ENCODE measurements around the gene SMYD3. TPM values are rescaled to one million over a fixed set of nuclear protein-coding genes. Genes with fewer than 3 reads are reported as not detected.
"Not testable (repeated sequence)": the region's sequence is repeated elsewhere in the genome, so short reads cannot be mapped to it uniquely, and the experiment has no call there.

The SMYD3 gene
- total and polyA plus RNA-seq, 10 donors = 12.5 to 33.1 (median 21.0) TPM

DNA sequence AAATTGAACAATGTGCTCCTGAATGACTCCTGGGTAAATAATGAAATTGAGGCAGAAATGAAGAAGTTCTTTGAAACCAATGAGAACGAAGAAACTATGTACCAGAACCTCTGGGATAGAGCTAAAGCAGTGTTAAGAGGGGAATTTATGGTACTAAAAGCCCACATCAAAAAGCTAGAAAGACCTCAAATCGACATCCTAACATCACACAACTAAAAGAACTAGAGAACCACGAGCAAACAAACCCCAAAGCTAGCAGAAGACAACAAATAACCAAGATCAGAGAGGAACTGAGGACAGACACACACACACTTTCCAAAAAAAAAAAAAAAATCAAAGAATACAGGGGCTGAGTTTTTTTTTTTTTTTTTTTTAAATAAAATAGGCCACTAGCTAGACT is 564.2 kb downstream of the SMYD3 start:
- TF ChIP-seq CTCF (IDR thresholded peaks at IDR 0.05 in 8 of 11, conservative IDR thresholded peaks at IDR 0.05 in 3 of 11) = no peak
- no peak for TF ChIP-seq POLR2AphosphoS5 (IDR thresholded peaks at IDR 0.05)
- no peak for TF ChIP-seq POLR2A (IDR thresholded peaks at IDR 0.05)
- Histone ChIP-seq H3K27me3 (replicated peaks in 1 of 7) (no peaks in the 10 kb centered on the region), H3K27ac (no peak overlapping the region), H3K4me3 (no peak overlapping the region), H3K4me1 (no peaks in the 10 kb centered on the region), H3K36me3 (no peaks in the 10 kb centered on the region), H3K9me3 (peaks cover 0 to 18% (median 13%) of the 10 kb centered on the region in 8 donors)
- no peak for DNase-seq
- intact Hi-C loops (cut with DNase I; ENCODE audit: low total_unique reads) = no loop called here
- 49 to 60% (median 57%) methylated on average over 3 of the region's 3 CpGs for WGBS, 5 donors

- H3K4me3 ChIP-seq; H3K27ac ChIP-seq; H3K4me1 ChIP-seq; DNase-seq; H3K27me3 ChIP-seq (replicated peaks in 1 of 7); H3K36me3 ChIP-seq; intact Hi-C loops (cut with DNase I; ENCODE audit: low total_unique reads): not testable (repeated sequence)
- 60 to 97% (median 71%) methylated on average over 1 of the region's 1 CpG for WGBS, 5 donors
- H3K9me3 ChIP-seq = peaks cover 0 to 18% (median 13%) of the 10 kb centered on the region in 8 donors
Observed at GRCh38 chr1:245941771-245942170, 565.3 kb downstream of the SMYD3 start.

DNA sequence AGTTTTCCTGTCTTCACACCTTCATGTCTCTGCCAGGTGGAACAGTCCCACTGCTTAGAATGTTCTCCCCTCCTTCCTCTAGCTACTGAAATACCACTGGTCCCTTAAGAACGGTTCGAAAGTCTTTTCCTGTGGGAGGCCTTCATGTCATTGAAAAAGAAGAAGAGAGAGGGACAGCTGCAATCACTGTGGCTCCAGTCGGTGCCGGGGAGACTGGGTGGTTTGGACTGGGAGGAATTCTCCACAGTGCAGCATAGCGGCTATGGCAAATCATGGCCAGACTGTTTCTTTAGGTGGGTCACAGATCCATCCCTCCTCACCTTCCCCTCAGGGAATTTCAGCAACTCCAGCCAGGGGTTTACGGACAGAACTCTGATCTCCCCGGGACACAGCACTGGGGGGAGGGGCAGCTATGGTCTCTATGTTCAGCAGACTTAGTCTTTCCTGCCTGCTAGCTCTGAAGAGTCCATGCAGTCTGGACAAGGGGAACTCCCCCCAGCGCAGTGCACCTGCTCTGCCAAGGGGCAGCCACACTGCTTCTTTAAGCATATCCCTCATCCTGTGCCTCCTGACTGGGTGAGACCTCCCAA is 567.2 kb downstream of the SMYD3 start:
- Histone ChIP-seq H3K4me3 (no peak overlapping the region), H3K4me1 (no peaks in the 10 kb centered on the region), H3K27me3 (replicated peaks in 1 of 7) (no peaks in the 10 kb centered on the region), H3K9me3 (peaks cover 0 to 6% (median 5%) of the 10 kb centered on the region in 8 donors), H3K36me3 (no peaks in the 10 kb centered on the region), H3K27ac (no peak overlapping the region)
- intact Hi-C loops (cut with DNase I; ENCODE audit: low total_unique reads) = no loop called here
- no peak for DNase-seq
- WGBS, 5 donors = 58 to 77% (median 74%) methylated on average over 7 to 8 of the region's 8 CpGs
- no peak for TF ChIP-seq POLR2AphosphoS5 (IDR thresholded peaks at IDR 0.05)
- no peak for TF ChIP-seq CTCF (IDR thresholded peaks at IDR 0.05 in 8 of 11, conservative IDR thresholded peaks at IDR 0.05 in 3 of 11)
- TF ChIP-seq POLR2A (IDR thresholded peaks at IDR 0.05) = no peak

- Histone ChIP-seq H3K9me3 (no peaks in the 10 kb centered on the region), H3K4me1 (no peaks in the 10 kb centered on the region), H3K4me3 (no peak overlapping the region), H3K27ac (no peak overlapping the region), H3K27me3 (replicated peaks in 1 of 7) (no peaks in the 10 kb centered on the region), H3K36me3 (no peaks in the 10 kb centered on the region)
- WGBS, 5 donors = 95 to 98% (median 96%) methylated on average over 8 of the region's 8 CpGs
- no peak for DNase-seq
- TF ChIP-seq CTCF (IDR thresholded peaks at IDR 0.05 in 8 of 11, conservative IDR thresholded peaks at IDR 0.05 in 3 of 11) (no peak), POLR2AphosphoS5 (IDR thresholded peaks at IDR 0.05) (no peak), POLR2A (IDR thresholded peaks at IDR 0.05) (no peak)
- intact Hi-C loops (cut with DNase I; ENCODE audit: low total_unique reads) = no loop called here
Observed at GRCh38 chr1:245938046-245938435, 569.0 kb downstream of the SMYD3 start.

All from spleen (tissue), 11 donors.